Measurements from ENCODE around the gene NTPCR.
A peak's percentile ranks its signal among the peaks of the same experiment; 100 is the strongest.

The NTPCR gene

GRCh38 chr1:233019778-233020325 lies 69.4 kb downstream of the NTPCR start:
- no peak for DNase-seq

- DNase-seq: no peak
Observed at GRCh38 chr1:233020426-233020825, 70.0 kb downstream of the NTPCR start.

GRCh38 chr1:233022246-233022645 lies 71.8 kb downstream of the NTPCR start:
- DNase-seq: no peak

- no peak for DNase-seq
Observed at GRCh38 chr1:233024199-233024598, 73.8 kb downstream of the NTPCR start.

- DNase-seq: peak in 1 of 2 donors; percentile 1
Observed at GRCh38 chr1:233025157-233025556, 74.7 kb downstream of the NTPCR start.

- DNase-seq: no peak
Observed at GRCh38 chr1:233025567-233025966, 75.2 kb downstream of the NTPCR start.

GRCh38 chr1:233027046-233027445 lies 76.6 kb downstream of the NTPCR start:
- no peak for DNase-seq

GRCh38 chr1:233031521-233031920 lies 81.1 kb downstream of the NTPCR start:
- DNase-seq: no peak

- no peak for DNase-seq
Observed at GRCh38 chr1:233032916-233033315, 82.5 kb downstream of the NTPCR start.

- no peak for DNase-seq
Observed at GRCh38 chr1:233033361-233033760, 83.0 kb downstream of the NTPCR start.
